GM21390 (cell line): Measurements from ENCODE around the gene PIP5K1C.

Experiments used
- ATAC-seq: cut with Tn5 transposase; IDR thresholded peaks from one replicate; pipeline ENCODE4 v1.9.1; 2021; ENCODE audit not compliant: unreplicated experiment

Gene PIP5K1C, protein sequence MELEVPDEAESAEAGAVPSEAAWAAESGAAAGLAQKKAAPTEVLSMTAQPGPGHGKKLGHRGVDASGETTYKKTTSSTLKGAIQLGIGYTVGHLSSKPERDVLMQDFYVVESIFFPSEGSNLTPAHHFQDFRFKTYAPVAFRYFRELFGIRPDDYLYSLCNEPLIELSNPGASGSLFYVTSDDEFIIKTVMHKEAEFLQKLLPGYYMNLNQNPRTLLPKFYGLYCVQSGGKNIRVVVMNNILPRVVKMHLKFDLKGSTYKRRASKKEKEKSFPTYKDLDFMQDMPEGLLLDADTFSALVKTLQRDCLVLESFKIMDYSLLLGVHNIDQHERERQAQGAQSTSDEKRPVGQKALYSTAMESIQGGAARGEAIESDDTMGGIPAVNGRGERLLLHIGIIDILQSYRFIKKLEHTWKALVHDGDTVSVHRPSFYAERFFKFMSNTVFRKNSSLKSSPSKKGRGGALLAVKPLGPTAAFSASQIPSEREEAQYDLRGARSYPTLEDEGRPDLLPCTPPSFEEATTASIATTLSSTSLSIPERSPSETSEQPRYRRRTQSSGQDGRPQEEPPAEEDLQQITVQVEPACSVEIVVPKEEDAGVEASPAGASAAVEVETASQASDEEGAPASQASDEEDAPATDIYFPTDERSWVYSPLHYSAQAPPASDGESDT

DNA sequence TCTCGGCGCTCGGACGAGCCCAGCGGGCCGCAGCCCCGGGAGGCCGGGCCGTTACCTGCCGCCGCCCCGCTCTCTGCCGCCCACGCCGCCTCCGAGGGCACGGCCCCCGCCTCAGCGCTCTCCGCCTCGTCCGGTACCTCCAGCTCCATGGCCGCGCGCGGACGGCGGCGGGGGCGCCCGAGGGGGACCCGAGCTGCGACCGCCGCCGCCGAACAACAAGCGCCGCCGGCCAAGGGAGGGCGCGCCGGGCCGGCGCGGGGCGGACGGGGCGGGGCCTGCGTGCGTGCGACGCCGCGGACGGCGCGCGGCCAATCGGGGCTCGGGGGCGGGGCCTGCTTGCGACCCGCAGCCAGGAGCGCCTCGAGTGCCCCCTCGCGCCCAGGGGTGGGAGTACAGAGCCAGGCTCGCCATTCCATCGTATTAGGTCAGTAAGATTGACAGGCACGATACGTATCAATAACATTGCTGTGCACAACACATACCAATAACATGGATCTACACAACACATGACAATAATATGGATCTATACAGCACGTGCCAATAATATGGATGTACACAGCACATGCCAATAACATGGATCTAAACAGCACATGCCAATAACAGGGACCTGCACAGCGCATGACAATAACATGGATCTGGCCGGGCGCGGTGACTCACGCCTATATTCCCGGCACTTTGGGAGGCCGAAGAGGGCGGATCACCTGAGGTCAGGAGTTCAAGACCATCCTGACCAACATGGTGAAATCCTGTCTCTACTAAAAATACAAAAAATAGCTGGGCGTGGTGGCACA is at the start of gene PIP5K1C:
Gene PIP5K1C (minus strand): TSS at position 227 of the 791 bp plus-strand sequence. CDS start 78 bp downstream, at position 149.
- peak; percentile 84 for ATAC-seq

DNA sequence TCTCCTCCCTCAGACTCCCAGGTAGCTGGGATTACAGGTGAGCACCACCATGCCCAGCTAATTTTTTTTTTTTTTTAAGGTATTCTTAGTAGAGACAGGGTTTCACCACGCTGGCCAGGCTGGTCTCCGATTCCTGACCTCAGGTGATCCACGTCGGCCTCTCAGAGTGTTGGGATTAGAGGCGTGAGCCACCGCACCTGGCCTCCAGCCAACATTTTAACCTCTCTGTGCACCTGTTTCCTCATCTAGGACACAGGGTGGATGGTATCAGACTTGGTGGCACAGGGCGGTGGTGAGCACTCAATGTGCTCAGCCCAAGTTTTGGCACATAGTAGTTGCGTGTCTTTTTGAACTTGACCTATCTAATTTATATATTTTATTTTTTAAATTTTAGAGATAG is 48.7 kb upstream of the PIP5K1C start:
- ATAC-seq, result no peak

DNA sequence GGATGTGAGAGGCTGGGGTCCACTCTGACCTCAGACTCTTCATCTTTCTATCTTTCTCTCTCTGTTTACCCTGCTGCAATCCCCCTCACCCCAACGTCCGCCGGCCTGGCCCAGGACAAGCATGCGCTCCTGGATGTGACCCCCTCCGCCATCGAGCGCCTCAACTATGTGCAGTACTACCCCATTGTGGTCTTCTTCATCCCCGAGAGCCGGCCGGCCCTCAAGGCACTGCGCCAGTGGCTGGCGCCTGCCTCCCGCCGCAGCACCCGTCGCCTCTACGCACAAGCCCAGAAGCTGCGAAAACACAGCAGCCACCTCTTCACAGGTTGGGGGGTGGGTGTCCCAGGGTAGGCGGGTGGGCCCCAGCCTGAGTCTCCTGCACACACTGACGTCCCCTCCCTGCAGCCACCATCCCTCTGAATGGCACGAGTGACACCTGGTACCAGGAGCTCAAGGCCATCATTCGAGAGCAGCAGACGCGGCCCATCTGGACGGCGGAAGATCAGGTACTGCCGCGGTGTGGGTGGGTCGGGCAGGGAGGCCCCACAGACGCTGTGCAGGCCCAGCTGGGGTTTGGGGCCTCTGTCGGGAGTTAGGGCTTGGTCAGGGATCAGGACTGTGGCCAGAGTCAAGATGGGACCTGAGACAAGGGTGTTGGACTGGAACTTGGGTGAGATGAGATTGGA is 46.2 kb upstream of the PIP5K1C start:
- no peak for ATAC-seq

DNA sequence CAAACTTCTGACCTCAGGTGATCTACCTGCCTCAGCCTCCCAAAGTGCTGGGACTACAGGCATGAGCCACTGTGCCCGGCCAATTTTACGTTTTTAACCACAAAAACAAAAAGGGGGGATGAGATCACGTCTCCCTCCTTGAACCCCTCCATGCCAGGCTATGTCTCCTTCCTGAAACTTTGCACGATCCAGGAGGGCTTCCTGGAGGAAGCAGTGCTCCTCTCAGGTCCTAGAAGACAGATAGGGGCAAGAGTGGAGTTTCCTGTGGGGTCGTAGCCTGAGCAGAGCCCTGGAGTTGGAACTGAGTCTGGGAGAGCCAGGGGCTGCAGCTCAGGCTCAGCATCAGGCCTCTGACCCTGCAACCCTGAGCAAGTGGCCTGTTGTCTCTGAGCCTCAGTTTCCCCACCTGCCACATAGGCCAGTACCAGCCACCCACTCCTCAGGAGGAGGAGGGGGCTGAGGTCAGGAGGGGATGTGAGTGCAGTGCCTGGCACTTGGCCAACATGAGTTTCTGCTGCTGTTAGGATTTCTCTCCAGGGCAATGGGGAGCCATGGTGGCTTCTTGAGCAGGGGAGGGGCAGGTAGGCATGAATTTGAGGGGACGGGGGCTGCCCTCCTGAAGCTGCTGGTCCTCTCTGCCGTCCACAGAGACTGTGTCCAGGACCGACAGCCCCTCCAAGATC is 45.2 kb upstream of the PIP5K1C start:
- no peak for ATAC-seq

DNA sequence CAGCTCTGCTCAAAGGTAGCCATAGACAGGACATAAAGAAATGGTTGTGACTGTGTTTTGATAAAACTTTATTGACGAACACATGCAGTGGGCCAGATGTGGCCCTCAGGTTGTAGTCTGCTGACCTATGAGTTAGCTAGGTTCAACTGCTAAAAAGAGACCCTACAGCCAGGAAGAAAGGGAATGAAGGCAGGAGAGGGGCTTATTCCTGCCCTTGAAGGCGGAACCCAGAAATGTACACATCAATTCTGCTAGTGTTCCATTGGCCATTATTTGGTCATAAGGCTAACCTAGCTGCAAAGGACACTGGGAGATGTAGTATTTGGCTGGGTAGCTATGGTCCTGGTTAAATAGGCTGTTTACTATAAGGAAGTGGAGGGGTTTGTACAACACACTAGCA is 43.2 kb upstream of the PIP5K1C start:
- no peak for ATAC-seq

DNA sequence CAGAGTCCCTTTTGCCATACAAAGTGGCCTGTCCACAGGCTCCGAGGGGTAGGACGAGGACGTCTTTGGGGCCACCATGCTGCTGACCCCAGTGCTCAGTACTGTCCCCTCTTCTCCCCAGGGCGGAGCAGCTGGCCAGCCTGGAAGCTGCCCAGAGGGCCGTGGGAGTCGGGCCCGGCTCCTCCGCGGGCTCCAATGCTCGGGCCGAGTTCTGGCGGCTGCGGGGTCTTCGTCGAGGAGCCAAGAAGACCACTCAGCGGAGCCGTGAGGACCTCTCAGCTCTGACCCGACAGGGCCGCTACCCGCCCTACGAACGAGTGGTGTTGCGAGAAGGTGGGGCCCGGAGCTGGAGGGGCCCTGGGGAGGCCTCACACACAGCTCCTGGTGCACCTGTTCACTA is 40.2 kb upstream of the PIP5K1C start:
- no peak for ATAC-seq

DNA sequence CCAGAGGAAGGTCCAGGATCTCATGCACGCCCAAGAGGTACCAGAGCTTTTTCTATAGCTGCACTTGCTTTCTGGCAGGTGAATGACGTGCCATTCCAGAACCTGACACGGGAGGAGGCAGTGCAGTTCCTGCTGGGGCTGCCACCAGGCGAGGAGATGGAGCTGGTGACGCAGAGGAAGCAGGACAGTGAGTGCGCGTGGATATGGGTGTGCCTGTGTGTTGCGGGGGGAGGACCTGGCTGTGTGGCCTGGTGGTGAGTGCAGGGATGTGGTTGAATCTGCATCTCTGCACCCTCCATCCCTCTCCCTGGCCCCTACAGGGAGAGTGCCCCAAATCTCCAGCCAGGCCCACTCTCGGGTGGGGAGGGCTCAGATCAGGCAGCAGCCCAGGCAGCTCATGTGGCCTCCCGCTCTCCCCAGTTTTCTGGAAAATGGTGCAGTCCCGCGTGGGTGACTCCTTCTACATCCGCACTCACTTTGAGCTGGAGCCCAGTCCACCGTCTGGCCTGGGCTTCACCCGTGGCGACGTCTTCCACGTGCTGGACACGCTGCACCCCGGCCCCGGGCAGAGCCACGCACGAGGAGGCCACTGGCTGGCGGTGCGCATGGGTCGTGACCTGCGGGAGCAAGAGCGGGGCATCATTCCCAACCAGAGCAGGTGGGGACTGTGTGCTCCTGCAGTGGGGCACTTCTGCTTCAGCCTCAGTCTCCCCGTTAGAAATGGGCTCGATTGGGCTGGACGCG is 38.4 kb upstream of the PIP5K1C start:
- no peak for ATAC-seq

DNA sequence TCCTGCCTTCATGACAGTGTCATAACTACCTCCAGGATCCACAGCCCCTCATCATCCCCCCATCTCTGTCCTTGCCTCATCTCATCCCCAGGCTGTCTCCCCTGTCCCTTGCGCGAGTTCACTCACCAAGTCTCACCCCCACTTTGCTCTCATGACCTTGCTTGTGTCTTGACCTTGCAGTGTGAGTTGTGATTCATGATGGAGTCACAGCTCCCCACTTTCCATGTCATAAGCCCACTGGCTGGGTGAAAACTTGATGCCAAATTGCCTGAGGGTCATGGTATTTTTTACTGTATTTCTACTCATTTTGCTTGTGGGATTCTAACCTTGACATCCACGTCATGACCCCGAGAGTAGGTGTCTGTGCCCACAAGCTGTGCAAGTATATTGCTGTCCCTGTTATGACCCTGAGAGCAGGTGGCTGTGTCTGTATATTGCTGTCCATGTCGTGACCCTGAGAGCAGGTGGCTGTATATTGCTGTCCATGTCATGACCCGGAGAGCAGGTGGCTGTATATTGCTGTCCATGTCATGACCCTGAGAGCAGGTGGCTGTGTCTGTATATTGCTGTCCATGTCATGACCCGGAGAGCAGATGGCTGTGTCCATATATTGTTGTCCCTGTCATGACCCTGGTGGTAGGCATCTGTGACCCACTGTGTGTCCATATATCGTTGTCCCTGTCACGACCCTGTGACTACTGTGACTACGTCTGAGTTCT is 37.4 kb upstream of the PIP5K1C start:
- no peak for ATAC-seq

DNA sequence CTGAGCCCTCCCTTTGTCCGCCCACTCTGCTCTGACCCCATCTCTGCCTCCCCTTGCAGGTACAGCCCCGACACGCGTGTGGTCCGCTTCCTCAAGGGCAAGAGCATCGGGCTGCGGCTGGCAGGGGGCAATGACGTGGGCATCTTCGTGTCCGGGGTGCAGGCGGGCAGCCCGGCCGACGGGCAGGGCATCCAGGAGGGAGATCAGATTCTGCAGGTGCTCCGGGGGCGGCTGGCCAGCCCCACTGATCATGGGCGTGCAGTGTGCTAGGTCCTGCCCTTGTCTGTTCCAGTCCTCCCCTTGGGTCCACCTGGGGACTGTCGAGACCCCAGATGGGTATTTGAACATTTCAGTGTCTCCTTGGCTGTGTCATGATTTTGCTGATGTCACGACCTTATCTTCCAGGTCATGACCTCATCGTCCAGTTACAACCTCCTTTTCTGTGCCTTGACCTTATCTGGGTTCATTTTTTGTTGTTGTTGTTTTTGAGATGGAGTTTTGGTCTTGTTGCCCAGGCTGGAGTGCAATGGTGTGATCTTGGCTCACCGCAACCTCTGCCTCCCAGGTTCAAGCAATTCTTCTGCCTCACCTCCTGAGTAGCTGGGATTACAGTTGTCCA is 35.9 kb upstream of the PIP5K1C start:
- no peak for ATAC-seq

DNA sequence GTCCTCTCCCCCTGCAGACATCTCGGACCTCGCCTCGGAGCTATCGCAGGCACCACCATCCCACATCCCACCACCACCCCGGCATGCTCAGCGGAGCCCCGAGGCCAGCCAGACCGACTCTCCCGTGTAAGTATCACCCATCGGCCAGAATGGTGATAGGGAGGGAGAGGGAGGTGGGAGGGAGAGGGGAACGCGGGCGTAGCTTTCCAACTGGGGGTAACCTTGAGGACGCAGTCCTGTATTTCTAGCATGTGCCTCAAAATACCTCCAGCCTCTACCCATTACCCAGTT is 34.0 kb upstream of the PIP5K1C start:
- no peak for ATAC-seq

DNA sequence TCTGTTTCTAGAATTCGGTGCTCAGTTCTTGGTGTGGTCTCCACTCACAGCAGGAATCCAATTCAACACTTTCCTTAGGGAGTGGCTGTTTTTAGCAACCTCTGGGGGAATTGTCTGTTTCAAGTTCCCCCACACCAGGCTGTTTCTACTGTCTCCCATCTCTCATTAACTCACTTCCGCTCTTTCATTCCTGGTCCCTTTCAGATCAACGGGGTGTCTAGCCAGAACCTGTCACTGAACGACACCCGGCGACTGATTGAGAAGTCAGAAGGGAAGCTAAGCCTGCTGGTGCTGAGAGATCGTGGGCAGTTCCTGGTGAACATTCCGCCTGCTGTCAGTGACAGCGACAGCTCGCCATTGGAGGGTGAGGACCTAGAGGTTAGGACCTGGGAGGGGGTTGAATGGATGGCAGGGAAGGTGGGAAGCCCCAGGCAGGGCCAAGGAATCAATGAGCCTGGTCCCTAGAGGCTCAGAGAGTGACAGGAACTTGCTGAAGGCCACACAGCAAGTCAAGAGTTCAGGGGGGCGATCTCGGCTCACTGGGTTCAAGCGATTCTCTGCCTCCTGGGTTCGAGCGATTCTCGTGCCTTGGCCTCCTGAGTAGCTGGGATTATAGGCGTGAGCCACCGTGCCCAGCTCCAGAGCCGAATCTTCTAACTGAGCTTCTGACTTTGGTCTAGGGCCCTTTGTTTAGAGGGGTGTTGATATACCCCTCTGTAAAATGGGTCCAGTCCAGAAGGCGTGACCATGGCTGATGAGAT is 33.5 kb upstream of the PIP5K1C start:
- no peak for ATAC-seq

DNA sequence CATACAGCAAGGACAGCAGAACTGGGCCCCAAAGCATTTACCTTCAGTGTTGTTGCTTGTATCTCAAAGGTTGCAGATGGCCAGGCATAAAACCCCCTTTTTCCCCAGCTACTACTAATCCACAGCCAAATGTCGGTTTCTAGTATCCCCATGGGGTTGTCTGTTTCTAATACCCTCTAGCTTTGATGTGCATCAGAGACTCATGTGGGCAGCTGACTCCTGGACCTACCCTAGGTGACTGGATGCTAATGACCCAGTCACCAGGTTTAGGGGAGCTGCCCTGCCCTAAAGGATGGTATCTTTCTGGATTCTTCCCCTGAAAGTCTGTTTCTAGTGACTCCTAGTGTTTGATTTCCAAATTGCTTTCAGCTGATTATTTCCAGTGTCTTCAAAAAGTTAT is 31.8 kb upstream of the PIP5K1C start:
- no peak for ATAC-seq

DNA sequence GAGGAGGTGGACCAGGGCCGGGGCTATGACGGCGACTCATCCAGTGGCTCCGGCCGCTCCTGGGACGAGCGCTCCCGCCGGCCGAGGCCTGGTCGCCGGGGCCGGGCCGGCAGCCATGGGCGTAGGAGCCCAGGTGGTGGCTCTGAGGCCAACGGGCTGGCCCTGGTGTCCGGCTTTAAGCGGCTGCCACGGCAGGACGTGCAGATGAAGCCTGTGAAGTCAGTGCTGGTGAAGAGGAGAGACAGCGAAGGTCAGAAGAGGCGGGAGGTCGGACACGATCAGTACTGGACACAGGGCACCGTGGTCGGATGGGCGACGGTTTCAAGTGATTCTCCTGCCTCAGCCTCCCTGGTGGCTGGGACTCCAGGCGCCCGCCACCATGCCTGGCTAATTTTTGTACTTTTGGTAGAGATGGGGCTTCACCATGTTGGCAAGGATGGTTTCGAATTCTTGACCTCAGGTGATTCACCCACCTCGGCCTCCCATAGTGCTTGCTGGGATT is 30.2 kb upstream of the PIP5K1C start:
- no peak for ATAC-seq

DNA sequence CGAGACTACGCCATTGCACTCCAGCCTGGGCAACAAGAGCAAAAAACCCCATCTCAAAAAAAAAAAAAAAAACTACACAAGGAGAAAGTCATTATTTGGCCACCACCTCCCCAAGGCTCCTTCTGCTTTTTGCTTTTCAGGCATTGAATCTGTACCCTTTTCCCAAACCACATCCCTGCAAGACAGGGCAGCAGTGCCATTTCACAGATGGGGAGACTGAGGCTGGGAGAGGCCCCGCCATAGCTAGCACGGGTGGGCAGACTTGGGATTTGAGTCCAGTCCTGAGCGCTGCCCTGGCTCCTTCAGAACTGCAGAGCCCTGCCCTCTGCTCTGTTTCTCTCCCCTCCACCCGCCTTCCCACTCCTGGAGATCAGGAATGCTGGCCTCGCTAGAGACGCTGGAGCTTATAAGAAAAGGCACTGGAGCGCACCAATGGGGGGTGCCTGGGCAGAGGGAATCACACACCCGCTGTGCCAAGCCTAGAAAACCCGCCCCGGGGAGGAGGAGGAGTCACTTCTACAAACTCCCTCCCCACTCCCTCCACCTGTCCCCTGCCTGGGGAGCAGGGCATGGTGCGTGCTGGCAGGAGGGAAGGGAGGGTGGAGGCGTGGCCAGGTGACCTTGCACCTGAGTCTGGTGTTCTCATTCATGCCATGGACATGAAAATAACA is 25.5 kb upstream of the PIP5K1C start:
- no peak for ATAC-seq

DNA sequence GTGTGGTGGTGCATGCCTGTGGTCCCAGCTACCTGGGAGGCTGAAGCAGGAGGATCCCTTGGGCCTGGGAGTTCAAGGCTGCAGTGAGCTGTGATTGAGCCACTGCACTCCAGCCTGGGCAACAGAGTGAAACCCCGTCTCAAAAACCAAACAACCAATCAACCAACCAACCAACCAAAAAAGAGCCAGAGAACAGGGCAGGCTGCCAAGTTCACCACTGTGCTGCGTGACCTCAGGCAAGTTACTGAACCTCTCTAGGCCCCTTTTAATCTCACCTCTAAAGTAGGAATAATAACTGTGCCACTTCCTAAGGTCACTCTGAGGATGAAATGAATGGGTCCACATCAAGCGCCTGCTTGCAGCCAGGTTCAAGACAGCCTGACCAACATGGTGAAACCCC is 24.9 kb upstream of the PIP5K1C start:
- ATAC-seq, result no peak

DNA sequence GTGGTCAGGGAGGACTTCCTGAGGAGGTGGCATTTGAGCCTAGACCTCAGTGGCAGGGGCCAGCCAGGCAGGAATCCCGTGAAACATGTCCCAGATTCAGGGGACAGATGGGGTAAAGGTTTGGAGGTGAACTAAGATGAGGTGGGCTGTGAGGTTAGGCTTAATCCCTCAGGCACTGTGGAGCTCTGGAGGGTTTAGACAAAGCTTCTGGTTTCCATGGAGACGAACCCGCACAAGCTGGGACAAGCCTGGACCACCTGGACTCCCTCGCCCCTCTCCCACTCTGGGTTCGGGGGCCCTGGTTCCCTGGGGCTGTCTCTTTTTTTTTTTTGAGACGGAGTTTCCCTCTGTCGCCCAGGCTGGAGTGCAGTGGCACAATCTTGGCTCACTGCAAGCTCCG is 23.6 kb upstream of the PIP5K1C start:
- ATAC-seq, result no peak

DNA sequence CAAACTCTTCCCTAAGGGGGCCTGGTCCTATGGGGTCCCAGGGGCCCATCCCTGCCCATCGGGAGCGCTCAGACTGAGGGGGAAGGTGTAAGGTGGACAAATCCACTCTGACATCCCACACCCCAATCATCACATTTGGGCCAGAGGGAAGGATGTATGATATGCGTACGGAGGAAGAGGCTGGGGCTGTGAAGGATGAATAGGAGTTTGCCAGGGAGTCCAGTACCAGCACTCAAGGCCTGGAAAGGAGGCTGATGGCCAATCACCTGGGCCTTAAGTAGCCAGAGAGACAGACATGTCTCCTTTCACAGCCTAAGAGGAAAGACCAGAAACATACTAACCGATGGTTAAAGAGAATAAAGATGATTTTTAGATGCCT is 22.8 kb upstream of the PIP5K1C start:
- ATAC-seq, result no peak
